Brain pericyte (primary cell): ENCODE data around the gene FBXW10B.
"Not testable (repeated sequence)": the region's sequence is repeated elsewhere in the genome, so short reads cannot be mapped to it uniquely, and the experiment has no call there.

Experiments used
- DNase-seq: peaks from one replicate; pipeline ENCODE4 v3.0.0-alpha.2; 2012; ENCODE audit warnings: low read depth, low spot score

The FBXW10B gene

GRCh38 chr17:15642014-15642413 lies 22.5 kb upstream of the FBXW10B start:
- DNase-seq = not testable (repeated sequence)

GRCh38 chr17:15630930-15631453 lies 11.5 kb upstream of the FBXW10B start:
- not testable (repeated sequence) for DNase-seq

GRCh38 chr17:15629991-15630390 lies 10.5 kb upstream of the FBXW10B start:
- DNase-seq = not testable (repeated sequence)

GRCh38 chr17:15623661-15624209 lies 4.2 kb upstream of the FBXW10B start:
- DNase-seq = not testable (repeated sequence)

GRCh38 chr17:15623255-15623654 lies 3.8 kb upstream of the FBXW10B start:
- not testable (repeated sequence) for DNase-seq

GRCh38 chr17:15622124-15622523 lies 2.6 kb upstream of the FBXW10B start:
- not testable (repeated sequence) for DNase-seq

- not testable (repeated sequence) for DNase-seq
These were observed 2.7 kb downstream of the FBXW10B start for GRCh38 chr17:15616828-15617227.

- not testable (repeated sequence) for DNase-seq
These were observed 3.7 kb downstream of the FBXW10B start for GRCh38 chr17:15615850-15616249.

GRCh38 chr17:15613111-15613510 lies 6.4 kb downstream of the FBXW10B start:
- DNase-seq = not testable (repeated sequence)

GRCh38 chr17:15592960-15593359 lies 26.5 kb downstream of the FBXW10B start:
- DNase-seq = not testable (repeated sequence)

- DNase-seq = not testable (repeated sequence)
These were observed 27.5 kb downstream of the FBXW10B start for GRCh38 chr17:15591986-15592385.

- DNase-seq = not testable (repeated sequence)
These were observed 28.7 kb downstream of the FBXW10B start for GRCh38 chr17:15590844-15591243.

- not testable (repeated sequence) for DNase-seq
These were observed 29.7 kb downstream of the FBXW10B start for GRCh38 chr17:15589544-15590536.

GRCh38 chr17:15588017-15588416 lies 31.5 kb downstream of the FBXW10B start:
- not testable (repeated sequence) for DNase-seq

- not testable (repeated sequence) for DNase-seq
These were observed 36.2 kb downstream of the FBXW10B start for GRCh38 chr17:15583313-15583712.

GRCh38 chr17:15581462-15581861 lies 38.0 kb downstream of the FBXW10B start:
- not testable (repeated sequence) for DNase-seq

- not testable (repeated sequence) for DNase-seq
These were observed 42.7 kb downstream of the FBXW10B start for GRCh38 chr17:15576848-15577247.

- DNase-seq = not testable (repeated sequence)
These were observed 44.8 kb downstream of the FBXW10B start for GRCh38 chr17:15574660-15575059.

- not testable (repeated sequence) for DNase-seq
These were observed 45.6 kb downstream of the FBXW10B start for GRCh38 chr17:15573870-15574269.
